CD14-positive monocyte (primary cell): ENCODE measurements around the gene FGFR1OP2. TPM values are rescaled to one million over a fixed set of nuclear protein-coding genes. Genes with fewer than 3 reads are reported as not detected.
A peak's percentile ranks its signal among the peaks of the same experiment; 100 is the strongest.

Experiments
- DNase-seq, 3 donors: peaks; one replicate each; pipeline ENCODE4 v3.0.0-alpha.2; 2011 to 2022
- H2AFZ ChIP-seq: 2 replicates; pipeline ENCODE4 v1.6.0; 2012; ENCODE audit warnings: mild to moderate bottlenecking, low read depth, low read length, inconsistent platforms; ENCODE audit not compliant: insufficient read depth, poor library complexity, severe bottlenecking
- H3K27ac ChIP-seq, 2 donors: 1 replicate in 1 of 2; 2 replicates in 1 of 2; pipeline ENCODE4 v1.5.1; 2012 to 2013; ENCODE audit warnings: low read length in 2 of 2, control low read depth in 1 of 2, inconsistent platforms in 1 of 2, low read depth in 1 of 2, mild to moderate bottlenecking in 1 of 2
- H3K27me3 ChIP-seq, 2 donors: one replicate each; pipeline versions ENCODE4 v1.6.0 to v1.6.1; 2011 to 2013; ENCODE audit warnings: low read length in 2 of 2; ENCODE audit not compliant: control insufficient read depth in 2 of 2, insufficient read depth in 2 of 2
- H3K36me3 ChIP-seq, 2 donors: replicated peaks in 1 of 2; 1 replicate in 1 of 2; 2 replicates in 1 of 2; pipeline versions ENCODE4 v1.5.1 to v1.6.1; 2012 to 2013; ENCODE audit warnings: low read length in 2 of 2, control low read depth in 1 of 2, inconsistent platforms in 1 of 2, mild to moderate bottlenecking in 1 of 2; ENCODE audit not compliant: insufficient read depth in 2 of 2, control insufficient read depth in 1 of 2
- H3K4me1 ChIP-seq, 2 donors: 1 replicate in 1 of 2; 2 replicates in 1 of 2; pipeline versions ENCODE4 v1.5.1 to v1.6.1; 2012 to 2013; ENCODE audit warnings: low read length in 2 of 2, control low read depth in 1 of 2, inconsistent platforms in 1 of 2, mild to moderate bottlenecking in 1 of 2, moderate library complexity in 1 of 2; ENCODE audit not compliant: insufficient read depth in 2 of 2, control insufficient read depth in 1 of 2
- H3K4me2 ChIP-seq: replicated peaks from 2 replicates; pipeline ENCODE3; 2012; ENCODE audit warnings: low read length, moderate library complexity, mild to moderate bottlenecking; ENCODE audit not compliant: poor library complexity, severe bottlenecking; ENCODE audit errors: extremely low read depth
- H3K4me3 ChIP-seq, 3 experiments: fragments of 200-600 bp in 1 of 3; sonication (generic) in 1 of 3; replicated peaks in 1 of 3; 1 replicate in 2 of 3; 2 replicates in 1 of 3; pipeline ENCODE4 v1.5.1; 2011 to 2013; ENCODE audit warnings: low read length in 3 of 3, mild to moderate bottlenecking in 3 of 3, control low read depth in 2 of 3, low read depth in 2 of 3, inconsistent platforms in 1 of 3, moderate library complexity in 1 of 3
- H3K79me2 ChIP-seq: 2 replicates; pipeline ENCODE4 v1.6.0; 2012; ENCODE audit warnings: mild to moderate bottlenecking, control low read depth, inconsistent platforms, low read length, moderate library complexity; ENCODE audit not compliant: insufficient read depth
- H3K9ac ChIP-seq: 2 replicates; pipeline ENCODE4 v1.6.0; 2017; ENCODE audit warnings: low read length, mild to moderate bottlenecking; ENCODE audit not compliant: insufficient read depth, poor library complexity, severe bottlenecking
- H3K9me3 ChIP-seq, 2 donors: replicated peaks in 1 of 2; 1 replicate in 1 of 2; 2 replicates in 1 of 2; pipeline versions ENCODE4 v1.5.1 to v1.6.1; 2012 to 2013; ENCODE audit warnings: low read length in 2 of 2, control low read depth in 1 of 2; ENCODE audit not compliant: control insufficient read depth in 1 of 2, insufficient read depth in 1 of 2
- H4K20me1 ChIP-seq: 2 replicates; pipeline ENCODE4 v1.6.0; 2012; ENCODE audit warnings: mild to moderate bottlenecking, low read length, control low read depth, moderate library complexity; ENCODE audit not compliant: insufficient read depth
- H3K27ac Mint-ChIP-seq, 7 donors: one replicate each; pipeline ENCODE4 v1.8.0; 2020; ENCODE audit warnings: mild to moderate bottlenecking in 7 of 7, mixed read lengths in 7 of 7, moderate library complexity in 6 of 7, inconsistent platforms in 2 of 7
- H3K27me3 Mint-ChIP-seq, 3 donors: one replicate each; pipeline ENCODE4 v1.8.0; 2021 to 2022; ENCODE audit warnings: low read depth in 3 of 3, mild to moderate bottlenecking in 3 of 3, mixed read lengths in 3 of 3, moderate library complexity in 3 of 3, inconsistent platforms in 1 of 3
- H3K36me3 Mint-ChIP-seq, 2 donors: one replicate each; pipeline ENCODE4 v1.8.0; 2020; ENCODE audit warnings: mixed read lengths in 2 of 2, inconsistent platforms in 1 of 2, mild to moderate bottlenecking in 1 of 2
- H3K4me1 Mint-ChIP-seq: one replicate; pipeline ENCODE4 v1.8.0; 2020; ENCODE audit warnings: mild to moderate bottlenecking, mixed read lengths
- H3K4me3 Mint-ChIP-seq, 2 donors: one replicate each; pipeline ENCODE4 v1.8.0; 2020; ENCODE audit warnings: mild to moderate bottlenecking in 2 of 2, mixed read lengths in 2 of 2, moderate library complexity in 1 of 2
- H3K9me3 Mint-ChIP-seq, 7 donors: one replicate each; pipeline ENCODE4 v1.8.0; 2020 to 2022; ENCODE audit warnings: mixed read lengths in 7 of 7, mild to moderate bottlenecking in 6 of 7, moderate library complexity in 6 of 7, inconsistent platforms in 2 of 7
- WGBS: methylation state at CpG from one replicate; pipeline ENCODE4 v1.1.5; 2013; ENCODE audit warnings: missing lambda C conversion rate; ENCODE audit not compliant: insufficient coverage; 5-methylcytosine and 5-hydroxymethylcytosine counted together
- intact Hi-C, 2 donors: fragments of 100-400 bp; cut with micrococcal nuclease; formaldehyde crosslinking; loops; one replicate each; pipeline versions ENCODE4 v1.15.0 to v1.15.1; 2023
- polyA plus RNA-seq, 3 donors: library from polyadenylated mRNA; depleted of rRNA in 1 of 3; unstranded in 2 of 3; stranded (reverse) in 1 of 3; fragments of 300-500 nt in 2 of 3; fragments of >200 nt in 1 of 3; fragmentation: Illumina TruSeq in 2 of 3; gene quantifications; 1 replicate in 2 of 3; 2 replicates in 1 of 3; pipeline ENCODE4 v1.2.3, GENCODE V29; 2012 to 2021
- TF ChIP-seq, protein P1 (sequence below): fragments of 200-600 bp; IDR thresholded peaks from one replicate; pipeline ENCODE4 v1.8.0; 2022; ENCODE audit warnings: antibody characterized with exemption, mild to moderate bottlenecking

The FGFR1OP2 gene
- polyA plus RNA-seq, 3 donors, result 29.8 to 68.9 (median 66.4) TPM

DNA sequence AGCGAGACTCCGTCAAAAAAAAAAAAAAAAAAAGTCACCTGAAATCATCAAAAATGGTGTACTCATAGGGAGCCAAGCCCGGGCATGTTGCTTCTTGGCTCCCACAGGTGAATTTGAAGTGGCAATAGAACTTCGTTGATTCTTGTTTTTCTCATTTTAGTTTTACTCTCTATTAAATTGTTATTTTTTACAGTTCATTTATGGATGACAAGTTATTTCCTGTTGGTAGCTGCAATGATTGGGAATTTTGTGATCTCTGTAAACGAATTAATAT is 74.6 kb downstream of the FGFR1OP2 start:
- H3K4me3 Mint-ChIP-seq, result peak overlapping the region in 1 of 2 donors; percentile 93
- no peak for DNase-seq
- no peaks in the 10 kb centered on the region for H3K27me3 Mint-ChIP-seq
- TF ChIP-seq, protein P1, sequence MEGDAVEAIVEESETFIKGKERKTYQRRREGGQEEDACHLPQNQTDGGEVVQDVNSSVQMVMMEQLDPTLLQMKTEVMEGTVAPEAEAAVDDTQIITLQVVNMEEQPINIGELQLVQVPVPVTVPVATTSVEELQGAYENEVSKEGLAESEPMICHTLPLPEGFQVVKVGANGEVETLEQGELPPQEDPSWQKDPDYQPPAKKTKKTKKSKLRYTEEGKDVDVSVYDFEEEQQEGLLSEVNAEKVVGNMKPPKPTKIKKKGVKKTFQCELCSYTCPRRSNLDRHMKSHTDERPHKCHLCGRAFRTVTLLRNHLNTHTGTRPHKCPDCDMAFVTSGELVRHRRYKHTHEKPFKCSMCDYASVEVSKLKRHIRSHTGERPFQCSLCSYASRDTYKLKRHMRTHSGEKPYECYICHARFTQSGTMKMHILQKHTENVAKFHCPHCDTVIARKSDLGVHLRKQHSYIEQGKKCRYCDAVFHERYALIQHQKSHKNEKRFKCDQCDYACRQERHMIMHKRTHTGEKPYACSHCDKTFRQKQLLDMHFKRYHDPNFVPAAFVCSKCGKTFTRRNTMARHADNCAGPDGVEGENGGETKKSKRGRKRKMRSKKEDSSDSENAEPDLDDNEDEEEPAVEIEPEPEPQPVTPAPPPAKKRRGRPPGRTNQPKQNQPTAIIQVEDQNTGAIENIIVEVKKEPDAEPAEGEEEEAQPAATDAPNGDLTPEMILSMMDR, result no peak
- no peak overlapping the region for H3K27ac Mint-ChIP-seq
- H3K27me3 ChIP-seq, result no peaks in the 10 kb centered on the region
- H3K9me3 Mint-ChIP-seq, result no peaks in the 10 kb centered on the region
- peak overlapping the region; percentile 93 for H2AFZ ChIP-seq
- peak overlapping the region in 1 of 2 donors; percentile 92 for H3K27ac ChIP-seq
- H3K9ac ChIP-seq, result no peak overlapping the region
- H3K4me2 ChIP-seq, result peak overlapping the region; percentile 89
- H3K79me2 ChIP-seq, result peaks cover 61% of the 10 kb centered on the region
- peaks cover 16% of the 10 kb centered on the region for H4K20me1 ChIP-seq
- H3K9me3 ChIP-seq, result no peaks in the 10 kb centered on the region
- H3K4me1 Mint-ChIP-seq, result peaks cover 61% of the 10 kb centered on the region
- no CpG with 5 or more reads among the region's 5 CpGs for WGBS
- intact Hi-C loops, result loop anchor here (2.0 to 10.0 kb wide), 4 partner anchors 18 to 292 kb away; partner anchors contain the start of genes FGFR1OP2 (in 1 of the 2) and INTS13 (in 1 of the 2)
- H3K4me1 ChIP-seq, result peaks cover 42 to 59% of the 10 kb centered on the region in 2 donors
- no peaks in the 10 kb centered on the region for H3K36me3 ChIP-seq
- peaks cover 5 to 6% of the 10 kb centered on the region in 2 donors for H3K36me3 Mint-ChIP-seq
- peak overlapping the region in 1 of 3 experiments; percentile 96 for H3K4me3 ChIP-seq

DNA sequence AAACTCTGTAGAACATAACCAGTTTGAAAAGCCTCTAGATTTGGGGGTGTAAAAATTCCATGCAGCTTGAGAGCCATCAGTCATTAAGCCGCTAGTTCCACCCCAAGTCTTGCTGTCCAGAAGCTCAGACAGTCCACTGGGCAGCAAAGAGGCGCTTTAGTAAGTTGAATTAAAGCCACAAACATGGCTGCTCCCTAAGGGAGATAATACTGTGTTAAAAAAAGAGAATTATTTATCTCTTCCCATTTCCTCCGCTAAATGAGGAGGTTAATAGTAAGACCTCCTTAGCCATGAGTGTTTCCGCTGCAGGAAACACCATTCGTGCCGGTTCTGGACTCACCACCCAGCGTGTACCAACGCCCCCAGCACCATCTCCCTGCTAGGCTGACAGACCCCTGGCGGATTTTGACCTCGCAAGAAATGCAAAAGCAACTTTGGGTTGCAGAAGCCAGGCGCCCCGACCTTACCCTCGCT is 75.4 kb downstream of the FGFR1OP2 start:
- Mint-ChIP-seq H3K27me3 (peaks cover 0 to 2% (median 0%) of the 10 kb centered on the region in 3 donors), H3K4me1 (peaks cover 61% of the 10 kb centered on the region)
- 0% methylated on average over 10 of the region's 13 CpGs for WGBS

More for the DNA sequence above, 75.4 kb downstream of the FGFR1OP2 start:
- Histone ChIP-seq H3K79me2 (peaks cover 55% of the 10 kb centered on the region), H3K27ac (peak overlapping the region; percentile 73 to 92), H3K9me3 (no peaks in the 10 kb centered on the region), H4K20me1 (peaks cover 14% of the 10 kb centered on the region), H3K9ac (peak overlapping the region; percentile 85), H3K4me1 (peaks cover 40 to 52% of the 10 kb centered on the region in 2 donors), H3K27me3 (no peaks in the 10 kb centered on the region), H3K36me3 (no peaks in the 10 kb centered on the region), H2AFZ (peak overlapping the region; percentile 93), H3K4me3 (peak overlapping the region; percentile 63 to 96 (median 91)), H3K4me2 (peak overlapping the region; percentile 89)
- TF ChIP-seq, protein P1, result no peak
- intact Hi-C loops, result loop anchor here (2.0 to 10.0 kb wide), 5 partner anchors 19 to 291 kb away; partner anchors contain the start of genes FGFR1OP2 (in 2 of the 2) and INTS13 (in 1 of the 2)
- no peak for DNase-seq
- no peaks in the 10 kb centered on the region for H3K9me3 Mint-ChIP-seq
- peaks cover 5 to 6% of the 10 kb centered on the region in 2 donors for H3K36me3 Mint-ChIP-seq
- peak overlapping the region; percentile 82 to 95 (median 89) for H3K27ac Mint-ChIP-seq
- peak overlapping the region; percentile 93 to 96 for H3K4me3 Mint-ChIP-seq
